Ramos (cell line): ENCODE results near the gene TRIP13.

Experiments
- in situ Hi-C: fragments of 300-500 bp; cut with MboI; formaldehyde crosslinking; loops from one replicate; pipeline ENCODE4 v1.14.3; 2022; ENCODE audit warnings: low sequenced_read_pairs; ENCODE audit not compliant: unreplicated experiment

Gene TRIP13

GRCh38 chr5:854217-854616 lies 38.5 kb upstream of the TRIP13 start:
- in situ Hi-C loops, result no loop called here

- in situ Hi-C loops, result no loop called here
Measured at GRCh38 chr5:854966-855743, 37.5 kb upstream of the TRIP13 start.

GRCh38 chr5:855771-856530 lies 36.7 kb upstream of the TRIP13 start:
- in situ Hi-C loops, result no loop called here

- in situ Hi-C loops, result no loop called here
Measured at GRCh38 chr5:856531-857425, 35.9 kb upstream of the TRIP13 start.

- in situ Hi-C loops, result no loop called here
Measured at GRCh38 chr5:858726-859125, 34.0 kb upstream of the TRIP13 start.

GRCh38 chr5:859391-859790 lies 33.3 kb upstream of the TRIP13 start:
- in situ Hi-C loops, result no loop called here

GRCh38 chr5:859798-860296 lies 32.8 kb upstream of the TRIP13 start:
- in situ Hi-C loops, result no loop called here

GRCh38 chr5:860506-861150 lies 32.1 kb upstream of the TRIP13 start:
- in situ Hi-C loops, result no loop called here

- in situ Hi-C loops, result no loop called here
Measured at GRCh38 chr5:861442-862366, 31.0 kb upstream of the TRIP13 start.

GRCh38 chr5:862367-863243 lies 30.1 kb upstream of the TRIP13 start:
- in situ Hi-C loops, result no loop called here

- in situ Hi-C loops, result no loop called here
Measured at GRCh38 chr5:863244-863805, 29.4 kb upstream of the TRIP13 start.

- in situ Hi-C loops, result no loop called here
Measured at GRCh38 chr5:864492-865167, 28.1 kb upstream of the TRIP13 start.

- in situ Hi-C loops, result no loop called here
Measured at GRCh38 chr5:865168-865521, 27.5 kb upstream of the TRIP13 start.

GRCh38 chr5:865771-866170 lies 26.9 kb upstream of the TRIP13 start:
- in situ Hi-C loops, result no loop called here

- in situ Hi-C loops, result no loop called here
Measured at GRCh38 chr5:867300-867870, 25.3 kb upstream of the TRIP13 start.

- in situ Hi-C loops, result no loop called here
Measured at GRCh38 chr5:868428-869135, 24.1 kb upstream of the TRIP13 start.
